IgD-negative memory B cell (primary cell): ENCODE data around the gene ARMC3. TPM values are rescaled to one million over a fixed set of nuclear protein-coding genes. Genes with fewer than 3 reads are reported as not detected.
A peak's percentile ranks its signal among the peaks of the same experiment; 100 is the strongest.

Experiments
- H3K27ac Mint-ChIP-seq, 3 donors: one replicate each; pipeline ENCODE4 v1.8.0; 2020 to 2022; ENCODE audit warnings: mild to moderate bottlenecking in 3 of 3, mixed read lengths in 3 of 3, moderate library complexity in 1 of 3
- H3K27me3 Mint-ChIP-seq: one replicate; pipeline ENCODE4 v1.8.0; 2021; ENCODE audit warnings: mixed read lengths
- H3K36me3 Mint-ChIP-seq: one replicate; pipeline ENCODE4 v1.8.0; 2020; ENCODE audit warnings: mild to moderate bottlenecking, mixed read lengths
- H3K4me1 Mint-ChIP-seq, 3 donors: one replicate each; pipeline ENCODE4 v1.8.0; 2020 to 2022; ENCODE audit warnings: mixed read lengths in 3 of 3, mild to moderate bottlenecking in 1 of 3
- H3K4me3 Mint-ChIP-seq, 4 donors: one replicate each; pipeline ENCODE4 v1.8.0; 2020 to 2022; ENCODE audit warnings: mild to moderate bottlenecking in 4 of 4, mixed read lengths in 4 of 4, moderate library complexity in 3 of 4
- H3K9me3 Mint-ChIP-seq, 3 donors: one replicate each; pipeline ENCODE4 v1.8.0; 2020 to 2021; ENCODE audit warnings: mixed read lengths in 3 of 3, mild to moderate bottlenecking in 1 of 3
- polyA plus RNA-seq: library from polyadenylated mRNA; unstranded; fragments of 300-500 nt; fragmentation: Illumina TruSeq; gene quantifications from one replicate; pipeline ENCODE4 v1.2.3, GENCODE V29; 2021

The ARMC3 gene
- polyA plus RNA-seq, 1 donor from 2014 or later, result 0.10 TPM

DNA sequence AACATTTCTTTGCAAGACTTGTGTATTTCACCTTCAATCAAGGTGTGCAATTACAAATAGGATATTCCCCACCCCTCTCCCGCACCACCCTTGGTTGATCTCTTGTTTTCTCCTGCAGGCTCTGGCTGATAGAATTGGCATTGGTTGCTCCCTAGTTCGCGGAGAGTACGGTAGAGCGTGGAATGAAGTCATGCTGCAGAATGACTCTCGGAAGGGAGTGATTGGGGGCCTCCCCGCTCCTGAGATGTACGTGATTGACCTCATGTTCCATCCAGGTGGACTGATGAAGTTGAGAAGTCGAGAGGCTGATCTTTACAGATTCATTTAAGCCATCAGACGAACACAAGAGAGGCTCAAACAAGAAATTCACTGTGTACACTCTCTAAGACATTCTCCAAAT is 109.3 kb downstream of the ARMC3 start:
- H3K27me3 Mint-ChIP-seq, result peaks cover 7% of the 10 kb centered on the region
- H3K36me3 Mint-ChIP-seq, result no peaks in the 10 kb centered on the region
- H3K4me3 Mint-ChIP-seq, result no peak overlapping the region
- peaks cover 0 to 11% (median 4%) of the 10 kb centered on the region in 3 donors for H3K9me3 Mint-ChIP-seq
- H3K4me1 Mint-ChIP-seq, result no peaks in the 10 kb centered on the region
- no peak overlapping the region for H3K27ac Mint-ChIP-seq

GRCh38 chr10:23037561-23037960 is 109.7 kb downstream of the ARMC3 start:
- Mint-ChIP-seq H3K27ac (no peak overlapping the region), H3K9me3 (peaks cover 0 to 11% (median 4%) of the 10 kb centered on the region in 3 donors), H3K4me1 (no peaks in the 10 kb centered on the region), H3K27me3 (peaks cover 7% of the 10 kb centered on the region), H3K36me3 (no peaks in the 10 kb centered on the region), H3K4me3 (no peak overlapping the region)

GRCh38 chr10:23038172-23038571 is 110.3 kb downstream of the ARMC3 start:
- Mint-ChIP-seq H3K27ac (no peak overlapping the region), H3K9me3 (peaks cover 0 to 11% (median 4%) of the 10 kb centered on the region in 3 donors), H3K4me1 (no peaks in the 10 kb centered on the region), H3K4me3 (no peak overlapping the region), H3K27me3 (peaks cover 6% of the 10 kb centered on the region), H3K36me3 (no peaks in the 10 kb centered on the region)

- H3K4me3 Mint-ChIP-seq, result no peak overlapping the region
- no peak overlapping the region for H3K27ac Mint-ChIP-seq
- peaks cover 0 to 6% (median 5%) of the 10 kb centered on the region in 3 donors for H3K9me3 Mint-ChIP-seq
- H3K27me3 Mint-ChIP-seq, result peaks cover 3% of the 10 kb centered on the region
- H3K36me3 Mint-ChIP-seq, result no peaks in the 10 kb centered on the region
- H3K4me1 Mint-ChIP-seq, result no peaks in the 10 kb centered on the region
Measured at GRCh38 chr10:23040002-23040401, 112.1 kb downstream of the ARMC3 start.

DNA sequence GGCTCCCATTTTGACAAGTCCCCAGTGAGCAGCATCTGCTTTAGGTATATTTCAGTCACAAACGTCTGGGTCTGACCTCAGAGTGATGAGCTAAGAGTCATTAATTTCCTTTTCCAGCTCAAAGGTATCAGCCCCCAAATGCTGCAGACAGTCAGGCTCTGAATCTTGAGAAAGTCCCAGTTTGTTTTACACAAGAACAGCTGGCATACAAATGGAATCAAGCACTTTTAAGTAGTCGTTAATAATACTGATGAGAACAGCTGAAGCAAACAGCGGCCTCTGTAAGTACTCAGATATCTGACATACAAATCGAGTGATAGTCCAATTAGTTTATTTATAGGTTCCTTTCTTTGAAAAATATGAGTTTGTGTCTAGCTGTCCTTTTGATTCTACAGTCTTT is 118.2 kb downstream of the ARMC3 start:
- H3K9me3 Mint-ChIP-seq, result peaks cover 0 to 2% (median 0%) of the 10 kb centered on the region in 3 donors
- peaks cover 4% of the 10 kb centered on the region for H3K27me3 Mint-ChIP-seq
- no peak overlapping the region for H3K27ac Mint-ChIP-seq
- no peaks in the 10 kb centered on the region for H3K36me3 Mint-ChIP-seq
- H3K4me1 Mint-ChIP-seq, result no peaks in the 10 kb centered on the region
- H3K4me3 Mint-ChIP-seq, result no peak overlapping the region

DNA sequence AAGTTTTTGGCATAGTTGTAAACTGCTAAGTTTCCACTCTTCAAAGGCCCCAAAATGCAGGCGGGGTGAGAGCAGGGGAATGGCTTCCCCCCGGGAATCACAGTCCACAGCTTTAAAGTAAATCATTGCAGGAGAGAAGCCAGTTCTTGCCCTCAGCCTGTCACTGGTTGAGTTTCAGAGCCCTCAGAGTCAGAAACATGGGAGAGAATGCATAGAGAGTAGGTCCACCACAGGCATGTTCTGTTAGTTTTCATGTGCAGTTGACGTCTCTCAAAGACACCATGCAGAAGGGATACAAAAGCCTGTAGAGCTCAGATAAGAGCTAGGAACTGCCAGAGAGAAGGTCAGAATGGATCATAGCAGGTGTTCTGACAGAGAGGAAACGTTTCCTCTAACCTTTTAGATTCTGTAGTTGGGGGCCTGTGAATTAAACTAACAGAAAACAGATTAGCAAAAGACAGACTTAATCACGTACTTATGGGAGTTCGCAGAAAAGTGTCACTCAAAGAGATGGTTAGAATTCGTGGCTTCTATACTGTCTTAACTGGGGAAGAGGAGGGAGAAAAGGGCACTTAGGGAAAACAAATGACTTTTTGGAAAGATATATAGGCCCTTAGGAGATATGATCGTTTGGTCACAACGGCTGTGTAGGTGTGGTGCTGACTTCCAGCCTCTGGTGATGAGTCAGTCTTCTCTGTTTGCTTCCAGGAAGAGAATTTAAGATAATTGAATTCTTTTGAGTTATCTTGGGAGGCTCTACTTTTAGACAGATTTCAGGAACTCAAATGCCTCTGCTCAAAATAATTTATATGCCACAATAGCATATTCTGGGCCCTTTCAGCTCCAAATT is 119.6 kb downstream of the ARMC3 start:
- Mint-ChIP-seq H3K27me3 (peaks cover 6% of the 10 kb centered on the region), H3K4me3 (no peak overlapping the region), H3K9me3 (peaks cover 0 to 2% (median 0%) of the 10 kb centered on the region in 3 donors), H3K36me3 (no peaks in the 10 kb centered on the region), H3K4me1 (no peaks in the 10 kb centered on the region), H3K27ac (no peak overlapping the region)

- Mint-ChIP-seq H3K36me3 (no peaks in the 10 kb centered on the region), H3K27ac (no peak overlapping the region), H3K27me3 (peaks cover 6% of the 10 kb centered on the region), H3K9me3 (peaks cover 0 to 2% (median 0%) of the 10 kb centered on the region in 3 donors), H3K4me1 (peaks cover 0 to under 1% (median 0%) of the 10 kb centered on the region in 3 donors), H3K4me3 (no peak overlapping the region)
Measured at GRCh38 chr10:23048191-23048590, 120.3 kb downstream of the ARMC3 start.

- H3K9me3 Mint-ChIP-seq, result no peaks in the 10 kb centered on the region
- H3K27me3 Mint-ChIP-seq, result peaks cover 6% of the 10 kb centered on the region
- peaks cover 0 to 1% (median 0%) of the 10 kb centered on the region in 3 donors for H3K4me1 Mint-ChIP-seq
- no peaks in the 10 kb centered on the region for H3K36me3 Mint-ChIP-seq
- no peak overlapping the region for H3K27ac Mint-ChIP-seq
- H3K4me3 Mint-ChIP-seq, result no peak overlapping the region
Measured at GRCh38 chr10:23051278-23051677, 123.4 kb downstream of the ARMC3 start.

GRCh38 chr10:23051855-23052331 is 124.0 kb downstream of the ARMC3 start:
- no peaks in the 10 kb centered on the region for H3K9me3 Mint-ChIP-seq
- no peak overlapping the region for H3K27ac Mint-ChIP-seq
- H3K27me3 Mint-ChIP-seq, result peaks cover 6% of the 10 kb centered on the region
- H3K4me3 Mint-ChIP-seq, result no peak overlapping the region
- no peaks in the 10 kb centered on the region for H3K36me3 Mint-ChIP-seq
- peaks cover 0 to 1% (median 0%) of the 10 kb centered on the region in 3 donors for H3K4me1 Mint-ChIP-seq

DNA sequence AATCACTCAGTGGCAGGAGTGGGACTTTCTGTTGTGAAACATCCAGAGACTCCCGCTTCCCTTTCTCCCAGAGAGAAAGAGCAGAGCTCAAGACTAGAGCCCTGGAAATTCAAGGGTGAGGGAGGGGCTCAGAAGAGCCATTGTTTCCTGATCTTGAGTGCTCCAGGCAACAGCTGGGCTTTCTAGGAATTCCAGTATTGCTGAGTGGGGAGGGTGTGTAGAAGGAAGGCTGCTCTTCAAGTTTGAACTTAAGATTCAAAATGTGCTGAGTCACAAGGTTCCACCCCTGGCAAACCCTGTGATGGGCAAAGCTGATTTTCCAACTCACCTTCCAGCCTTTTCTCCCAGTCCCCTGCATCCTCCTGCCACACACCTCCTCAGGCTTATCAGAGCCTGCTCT is 125.2 kb downstream of the ARMC3 start:
- no peak overlapping the region for H3K4me3 Mint-ChIP-seq
- no peaks in the 10 kb centered on the region for H3K36me3 Mint-ChIP-seq
- peaks cover 0 to 1% (median 0%) of the 10 kb centered on the region in 3 donors for H3K4me1 Mint-ChIP-seq
- peaks cover 6% of the 10 kb centered on the region for H3K27me3 Mint-ChIP-seq
- H3K9me3 Mint-ChIP-seq, result no peaks in the 10 kb centered on the region
- no peak overlapping the region for H3K27ac Mint-ChIP-seq

DNA sequence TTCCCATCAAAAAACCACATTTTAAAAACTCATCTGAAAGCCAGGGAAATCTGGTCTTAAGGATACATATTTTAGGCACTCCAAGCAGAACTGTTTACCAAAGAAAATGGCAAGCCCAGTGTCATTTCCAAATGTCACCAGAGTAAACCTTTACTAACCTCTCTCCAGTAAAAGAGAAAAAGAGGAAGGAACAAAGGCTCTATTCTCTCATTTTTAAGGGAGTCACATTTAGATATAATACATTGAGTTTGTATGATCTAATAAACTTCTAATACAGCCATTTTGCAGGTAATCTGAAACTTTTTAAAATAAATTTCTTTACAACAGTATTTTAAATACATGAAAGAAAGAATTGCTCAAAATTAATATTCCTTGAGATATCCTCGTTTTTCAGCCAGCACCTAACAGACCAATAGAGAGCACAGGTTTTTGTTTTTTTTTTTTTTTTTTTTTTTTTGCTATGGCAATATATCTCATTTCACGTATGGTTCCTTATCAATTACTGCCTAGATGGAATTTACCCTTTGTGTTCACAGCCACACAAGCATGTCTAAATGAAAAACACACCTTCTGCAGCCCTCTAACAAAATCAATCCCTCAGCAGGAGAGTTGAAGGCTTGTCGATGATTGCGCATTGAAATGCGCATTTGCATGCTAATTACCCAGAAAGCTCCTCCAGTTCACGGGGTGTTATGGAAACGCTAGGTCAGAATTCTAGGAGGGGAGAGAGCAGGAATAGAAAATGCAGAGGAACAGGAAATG is 127.8 kb downstream of the ARMC3 start:
- Mint-ChIP-seq H3K4me1 (peaks cover 0 to 1% (median 0%) of the 10 kb centered on the region in 3 donors), H3K27ac (peak overlapping the region in 1 of 3 donors; percentile 33), H3K4me3 (no peak overlapping the region), H3K27me3 (peaks cover 4% of the 10 kb centered on the region), H3K36me3 (peaks cover 2% of the 10 kb centered on the region), H3K9me3 (peaks cover 0 to 14% (median 2%) of the 10 kb centered on the region in 3 donors)

DNA sequence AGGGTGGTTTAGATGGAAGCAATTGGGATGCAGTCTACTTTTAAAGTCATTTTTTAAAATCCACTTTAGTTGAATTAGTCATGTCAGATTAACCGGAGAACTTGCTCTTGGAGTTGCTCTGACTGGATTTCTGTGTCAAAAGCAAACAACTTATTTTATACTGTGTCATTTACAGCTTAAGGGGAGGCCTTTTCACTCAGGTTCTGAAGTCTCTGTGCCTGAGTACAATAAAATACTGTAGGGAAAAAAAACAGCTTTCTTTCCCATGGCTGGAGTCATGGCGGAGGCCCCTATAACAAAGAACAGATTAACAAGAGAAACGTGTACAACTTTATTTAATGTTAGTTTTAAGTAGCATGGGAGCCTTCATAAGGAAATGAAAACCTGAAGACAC is 128.3 kb downstream of the ARMC3 start:
- Mint-ChIP-seq H3K27me3 (peaks cover under 1% of the 10 kb centered on the region), H3K4me3 (no peak overlapping the region), H3K27ac (peak overlapping the region in 1 of 3 donors; percentile 33), H3K9me3 (peaks cover 0 to 14% (median 2%) of the 10 kb centered on the region in 3 donors), H3K36me3 (peaks cover 2% of the 10 kb centered on the region), H3K4me1 (peaks cover 0 to 1% (median 0%) of the 10 kb centered on the region in 3 donors)

GRCh38 chr10:23058366-23058765 is 130.5 kb downstream of the ARMC3 start:
- no peak overlapping the region for H3K4me3 Mint-ChIP-seq
- H3K36me3 Mint-ChIP-seq, result peaks cover 2% of the 10 kb centered on the region
- no peaks in the 10 kb centered on the region for H3K27me3 Mint-ChIP-seq
- H3K4me1 Mint-ChIP-seq, result no peaks in the 10 kb centered on the region
- H3K27ac Mint-ChIP-seq, result no peak overlapping the region
- H3K9me3 Mint-ChIP-seq, result peaks cover 0 to 14% (median 2%) of the 10 kb centered on the region in 3 donors

DNA sequence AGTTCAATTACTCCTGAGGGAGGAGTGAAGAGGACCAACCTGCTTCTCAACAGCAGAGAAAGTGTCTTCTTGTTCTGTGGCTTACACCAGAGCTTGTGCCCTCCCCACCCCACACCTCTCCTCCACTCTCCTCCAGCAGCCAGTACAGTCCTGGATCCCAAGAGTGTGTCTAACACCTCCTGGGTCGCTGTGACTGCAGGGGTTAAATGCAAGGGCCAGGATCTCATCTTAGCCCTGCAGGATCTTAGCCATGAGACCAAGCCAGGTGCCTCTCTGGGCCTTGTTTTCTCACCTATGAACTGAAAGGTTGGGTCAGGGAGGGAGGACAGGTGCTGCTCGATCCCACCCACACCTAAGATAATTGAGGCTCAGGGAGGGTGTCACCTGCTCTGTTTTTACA is 133.1 kb downstream of the ARMC3 start:
- Mint-ChIP-seq H3K4me1 (no peaks in the 10 kb centered on the region), H3K9me3 (peaks cover 0 to 14% (median 2%) of the 10 kb centered on the region in 3 donors)

More for the DNA sequence above, 133.1 kb downstream of the ARMC3 start:
- Mint-ChIP-seq H3K36me3 (peaks cover 2% of the 10 kb centered on the region), H3K27ac (no peak overlapping the region), H3K27me3 (no peaks in the 10 kb centered on the region), H3K4me3 (no peak overlapping the region)
